NK-92 (cell line): Measurements from ENCODE around the gene BAD.
"Not testable (repeated sequence)": the region's sequence is repeated elsewhere in the genome, so short reads cannot be mapped to it uniquely, and the experiment has no call there.

Experiments used
- DNase-seq: peaks from one replicate; lab custom pipeline; 2025; ENCODE audit not compliant: unreplicated experiment; lab: John Stamatoyannopoulos, UW

Gene BAD

GRCh38 chr11:64284048-64284961, at the start of gene BAD:
Gene BAD, minus strand, starts transcription at chr11:64284665. Its CDS starts 297 bp downstream, at chr11:64284368.
- peak; percentile 65 for DNase-seq

- no peak for DNase-seq
These were observed 49.1 kb upstream of the BAD start for GRCh38 chr11:64333556-64333955.

GRCh38 chr11:64331569-64332371, 47.3 kb upstream of the BAD start:
- DNase-seq, result no peak

- DNase-seq, result no peak
These were observed 46.4 kb upstream of the BAD start for GRCh38 chr11:64330888-64331287.

GRCh38 chr11:64327993-64328392, 43.5 kb upstream of the BAD start:
- DNase-seq, result no peak

GRCh38 chr11:64327375-64327774, 42.9 kb upstream of the BAD start:
- DNase-seq, result no peak

- no peak for DNase-seq
These were observed 40.4 kb upstream of the BAD start for GRCh38 chr11:64324692-64325469.

GRCh38 chr11:64323984-64324383, 39.5 kb upstream of the BAD start:
- DNase-seq, result not testable (repeated sequence)

- no peak for DNase-seq
These were observed 38.9 kb upstream of the BAD start for GRCh38 chr11:64323373-64323772.

GRCh38 chr11:64322925-64323260, 38.4 kb upstream of the BAD start:
- DNase-seq, result no peak

GRCh38 chr11:64321533-64321932, 37.1 kb upstream of the BAD start:
- no peak for DNase-seq

GRCh38 chr11:64321026-64321425, 36.6 kb upstream of the BAD start:
- no peak for DNase-seq

- DNase-seq, result no peak
These were observed 36.1 kb upstream of the BAD start for GRCh38 chr11:64320556-64320955.

GRCh38 chr11:64318766-64319761, 34.6 kb upstream of the BAD start:
- DNase-seq, result no peak

- peak; percentile 67 for DNase-seq
These were observed 33.7 kb upstream of the BAD start, which contains the start of gene PRDX5 for GRCh38 chr11:64317961-64318765. Gene PRDX5, plus strand, starts transcription at chr11:64318121. Its CDS starts 95 bp downstream, at chr11:64318216.

- DNase-seq, result peak; percentile 88
These were observed 33.0 kb upstream of the BAD start, which contains the start of gene TRMT112 for GRCh38 chr11:64317325-64317960. Gene TRMT112, minus strand, starts transcription at chr11:64317559. Its CDS starts 33 bp downstream, at chr11:64317526.

GRCh38 chr11:64316672-64317324, 32.3 kb upstream of the BAD start:
- DNase-seq, result no peak
